H1 (cell line): Measurements from ENCODE around the gene DYNC1LI1. TPM values are rescaled to one million over a fixed set of nuclear protein-coding genes. Genes with fewer than 3 reads are reported as not detected.

ENCODE experiments used
- CTCF ChIA-PET: fragments of 300-600 bp; sonication (Branson Sonifier 250); formaldehyde crosslinking; loops from one replicate; lab custom pipeline; 2021; ENCODE audit not compliant: partially characterized antibody; lab: Charles Lee
- POLR2A ChIA-PET: fragments of 300-600 bp; sonication (Branson Sonifier 250); formaldehyde crosslinking; loops from one replicate; lab custom pipeline; 2021; ENCODE audit warnings: inconsistent platforms; ENCODE audit not compliant: partially characterized antibody; lab: Charles Lee
- DNase-seq, 2 experiments: peaks; one replicate each; pipeline versions ENCODE4 v3.0.0 to v3.0.0-alpha.2; 2010 to 2022; ENCODE audit warnings: low spot score in 2 of 2, low read depth in 1 of 2, mixed read lengths in 1 of 2
- FAIRE-seq: peaks from 2 replicates; lab custom pipeline; 2011; peaks lifted over from hg19 to GRCh38; lab: Jason Lieb, UNC
- H2AFZ ChIP-seq: 2 replicates; pipeline ENCODE4 v1.8.1; 2012; ENCODE audit warnings: low read length, inconsistent platforms
- H2AK5ac ChIP-seq: 2 replicates; pipeline ENCODE4 v1.6.1; 2013; ENCODE audit warnings: low read depth, low read length
- H2BK120ac ChIP-seq: replicated peaks from 2 replicates; pipeline ENCODE3; 2013; ENCODE audit warnings: low read depth, low read length, inconsistent platforms
- H2BK12ac ChIP-seq: 2 replicates; pipeline ENCODE4 v1.6.1; 2013; ENCODE audit warnings: low read depth, low read length
- H2BK15ac ChIP-seq: 2 replicates; pipeline ENCODE4 v1.6.1; 2013; ENCODE audit warnings: low read length
- H2BK20ac ChIP-seq: 2 replicates; pipeline ENCODE4 v1.6.1; 2013; ENCODE audit warnings: low read length
- H2BK5ac ChIP-seq: 2 replicates; pipeline ENCODE4 v1.6.1; 2013; ENCODE audit warnings: low read depth, low read length
- H3K14ac ChIP-seq: 2 replicates; pipeline ENCODE4 v1.6.1; 2013; ENCODE audit warnings: inconsistent platforms; ENCODE audit not compliant: insufficient read length
- H3K18ac ChIP-seq: 2 replicates; pipeline ENCODE4 v1.6.1; 2013; ENCODE audit warnings: low read length; ENCODE audit errors: extremely low read depth
- H3K23ac ChIP-seq: 2 replicates; pipeline ENCODE4 v1.6.1; 2013; ENCODE audit warnings: inconsistent platforms; ENCODE audit not compliant: insufficient read length
- H3K23me2 ChIP-seq: 2 replicates; pipeline ENCODE4 v1.6.1; 2013; ENCODE audit warnings: low read depth, low read length
- H3K27ac ChIP-seq: 2 replicates; pipeline ENCODE4 v1.6.1; 2011; ENCODE audit warnings: low read depth, low read length, inconsistent platforms
- H3K27me3 ChIP-seq, 4 experiments: replicated peaks in 1 of 4; 1 replicate in 1 of 4; 2 replicates in 3 of 4; pipeline versions ENCODE4 v1.6.1 to v1.8.1; 2011 to 2013; ENCODE audit warnings: low read length in 3 of 4, mild to moderate bottlenecking in 3 of 4, inconsistent platforms in 2 of 4, mixed read lengths in 2 of 4, moderate library complexity in 1 of 4; ENCODE audit not compliant: control insufficient read depth in 3 of 4, insufficient read depth in 3 of 4; ENCODE audit errors: extremely low read depth in 1 of 4
- H3K36me3 ChIP-seq, 4 experiments: 2 replicates each; pipeline versions ENCODE4 v1.6.1 to v1.8.1; 2011 to 2013; ENCODE audit warnings: mild to moderate bottlenecking in 4 of 4, low read length in 3 of 4, moderate library complexity in 2 of 4, control low read depth in 1 of 4, inconsistent platforms in 1 of 4; ENCODE audit not compliant: insufficient read depth in 4 of 4, control insufficient read depth in 2 of 4
- H3K4ac ChIP-seq: replicated peaks from 2 replicates; pipeline ENCODE3; 2013; ENCODE audit warnings: low read length, low read depth, mixed read lengths, inconsistent platforms; ENCODE audit not compliant: insufficient read length
- H3K4me1 ChIP-seq, 4 experiments: replicated peaks in 1 of 4; 1 replicate in 1 of 4; 2 replicates in 3 of 4; pipeline versions ENCODE4 v1.6.1 to v1.8.1; 2011 to 2013; ENCODE audit warnings: low read length in 3 of 4, inconsistent platforms in 2 of 4, mixed read lengths in 1 of 4; ENCODE audit not compliant: insufficient read depth in 4 of 4, control insufficient read depth in 3 of 4
- H3K4me2 ChIP-seq, 2 experiments: 2 replicates each; pipeline versions ENCODE4 v1.6.1 to v1.8.1; 2011 to 2013; ENCODE audit warnings: low read depth in 2 of 2, low read length in 2 of 2, control low read depth in 1 of 2, inconsistent platforms in 1 of 2, mild to moderate bottlenecking in 1 of 2; ENCODE audit not compliant: insufficient read depth in 1 of 2
- H3K4me3 ChIP-seq, 4 experiments: fragments of 200-600, 300-600 bp in 1 of 4; sonication (generic), shearing (Covaris generic), sonication (Bioruptor Twin) in 1 of 4; 2 replicates each; pipeline versions ENCODE4 v1.5.1 to v1.8.1; 2011 to 2016; ENCODE audit warnings: low read length in 4 of 4, low read depth in 3 of 4, control low read depth in 2 of 4, inconsistent platforms in 2 of 4, mild to moderate bottlenecking in 2 of 4, mixed read lengths in 1 of 4, moderate library complexity in 1 of 4; ENCODE audit not compliant: insufficient read depth in 2 of 4; ENCODE audit errors: extremely low read depth in 1 of 4
- H3K56ac ChIP-seq: replicated peaks from 2 replicates; pipeline ENCODE3; 2013; ENCODE audit warnings: low read depth, mild to moderate bottlenecking, mixed read lengths, low read length, inconsistent platforms; ENCODE audit not compliant: insufficient read length
- H3K79me1 ChIP-seq: 2 replicates; pipeline ENCODE4 v1.6.1; 2013; ENCODE audit warnings: low read depth, low read length, control low read depth
- H3K79me2 ChIP-seq, 2 experiments: 2 replicates each; pipeline versions ENCODE4 v1.6.1 to v1.8.1; 2012 to 2013; ENCODE audit warnings: low read length in 2 of 2, mild to moderate bottlenecking in 2 of 2, inconsistent platforms in 1 of 2; ENCODE audit not compliant: insufficient read depth in 2 of 2, control insufficient read depth in 1 of 2
- H3K9ac ChIP-seq, 4 experiments: replicated peaks in 1 of 4; 1 replicate in 1 of 4; 2 replicates in 3 of 4; pipeline versions ENCODE4 v1.6.1 to v1.8.1; 2011 to 2013; ENCODE audit warnings: low read depth in 3 of 4, low read length in 3 of 4, control low read depth in 2 of 4, mild to moderate bottlenecking in 2 of 4, moderate library complexity in 2 of 4, inconsistent platforms in 1 of 4; ENCODE audit errors: extremely low read depth in 1 of 4
- H3K9me3 ChIP-seq, 2 experiments: 2 replicates each; pipeline versions ENCODE4 v1.6.1 to v1.8.1; 2012 to 2013; ENCODE audit warnings: mild to moderate bottlenecking in 2 of 2, moderate library complexity in 2 of 2, control low read depth in 1 of 2, inconsistent platforms in 1 of 2, low read depth in 1 of 2, low read length in 1 of 2, mixed read lengths in 1 of 2; ENCODE audit not compliant: insufficient read depth in 2 of 2
- H4K20me1 ChIP-seq, 2 experiments: replicated peaks in 1 of 2; 2 replicates each; pipeline versions ENCODE3 to v1.8.1; 2011 to 2013; ENCODE audit warnings: inconsistent platforms in 2 of 2, low read length in 2 of 2, mild to moderate bottlenecking in 1 of 2; ENCODE audit not compliant: insufficient read depth in 2 of 2, control insufficient read depth in 1 of 2
- H4K5ac ChIP-seq: 2 replicates; pipeline ENCODE4 v1.6.1; 2013; ENCODE audit warnings: low read length, low read depth, mixed read lengths, inconsistent platforms; ENCODE audit not compliant: insufficient read length
- H4K8ac ChIP-seq: 2 replicates; pipeline ENCODE4 v1.8.0; 2013; ENCODE audit warnings: mild to moderate bottlenecking, moderate library complexity, low read length, inconsistent platforms; ENCODE audit not compliant: insufficient read depth; ENCODE audit errors: extremely low read depth
- H4K91ac ChIP-seq: replicated peaks from 2 replicates; pipeline ENCODE3; 2013; ENCODE audit warnings: low read length, mixed read lengths, inconsistent platforms; ENCODE audit not compliant: insufficient read length
- POLR2A ChIP-seq, 2 experiments: IDR thresholded peaks; 1 replicate in 1 of 2; 2 replicates in 1 of 2; pipeline ENCODE4 v1.6.1; 2011; ENCODE audit warnings: low read depth in 2 of 2, low read length in 2 of 2, mild to moderate bottlenecking in 2 of 2; ENCODE audit errors: control extremely low read depth in 1 of 2
- USF2 ChIP-seq: IDR thresholded peaks from 2 replicates; pipeline ENCODE4 v1.6.1; 2011; ENCODE audit warnings: low read length, improper control_type of control experiment
- polyA plus RNA-seq, 7 experiments: library from polyadenylated mRNA; depleted of rRNA in 3 of 7; stranded (reverse) in 5 of 7; unstranded in 2 of 7; fragments of >200 nt in 5 of 7; fragments of 200-250 nt in 2 of 7; gene quantifications; 1 replicate in 5 of 7; 2 replicates in 1 of 7; 4 replicates in 1 of 7; pipeline versions ENCODE4 v1.2.1 to v1.2.3, GENCODE V29; 2011 to 2013; ENCODE audit warnings: missing spikeins in 2 of 7, mixed read lengths in 2 of 7
- total RNA-seq: library from RNA; stranded (reverse); fragmentation: NEBNext Ultra II Directional; extraction: Animal tissue kit (Norgen Biotek cat#: 25700); gene quantifications from 2 replicates; pipeline ENCODE4 v1.2.1, GENCODE V29; 2021

Gene DYNC1LI1
- total and polyA plus RNA-seq, 2 of the 8 experiments (the other 6 are each of a cell fraction or from before 2014, with no cell fraction given) = 13.6 to 45.1 TPM

DNA sequence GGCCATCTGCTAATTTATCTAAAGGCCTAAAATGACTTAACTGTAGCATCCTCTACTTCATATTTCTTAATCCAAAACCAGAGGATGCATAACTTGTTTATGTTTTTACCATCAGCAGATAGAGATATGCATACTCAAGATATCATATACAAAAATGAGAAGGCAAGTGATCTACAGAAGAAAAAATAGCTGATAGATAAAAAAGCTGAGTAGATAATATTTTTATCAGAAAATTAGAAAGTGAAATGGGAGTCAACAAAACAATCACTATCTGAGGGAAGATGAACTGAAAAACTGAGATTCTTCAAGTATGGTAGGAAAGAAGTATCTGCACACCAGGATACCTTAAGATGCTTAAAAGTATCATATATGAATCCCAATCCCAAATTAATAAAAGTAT, 25.4 kb downstream of the DYNC1LI1 start:
- no peaks in the 10 kb centered on the region for H3K27me3 ChIP-seq
- H2AK5ac ChIP-seq = no peak overlapping the region
- no peak overlapping the region for H2BK20ac ChIP-seq
- H3K4me3 ChIP-seq = no peak overlapping the region
- H4K5ac ChIP-seq = no peak overlapping the region
- no peak for TF ChIP-seq USF2
- TF ChIP-seq POLR2A (IDR thresholded peaks at IDR 0.05; ENCODE audit: control extremely low read depth in 1 of 2, low read depth in 2 of 2, low read length in 2 of 2) = no peak
- no peak overlapping the region for H3K56ac ChIP-seq
- FAIRE-seq = no peak
- no peak overlapping the region for H2AFZ ChIP-seq
- H2BK12ac ChIP-seq = no peak overlapping the region
- H3K36me3 ChIP-seq = peaks cover 2 to 16% (median 2%) of the 10 kb centered on the region in 4 experiments; a peak in 5 of 8 replicates
- H3K79me1 ChIP-seq = no peaks in the 10 kb centered on the region
- CTCF ChIA-PET = interaction anchor here (1.4 kb wide), 1 partner anchor 25 kb away, joined by 4 read pairs; the partner anchor contains the start of gene DYNC1LI1
- DNase-seq = no peak
- H2BK120ac ChIP-seq = no peak overlapping the region
- no peak overlapping the region for H2BK15ac ChIP-seq
- POLR2A ChIA-PET = interaction anchor here (1.3 kb wide), 1 partner anchor 25 kb away, joined by 3 read pairs; the partner anchor contains the start of gene DYNC1LI1
- H3K4ac ChIP-seq = no peak overlapping the region
- H3K23me2 ChIP-seq = no peaks in the 10 kb centered on the region
- H3K18ac ChIP-seq = no peak overlapping the region
- H4K20me1 ChIP-seq = peaks cover 0 to 6% of the 10 kb centered on the region in 2 experiments
- no peak overlapping the region for H3K4me2 ChIP-seq
- H2BK5ac ChIP-seq = no peak overlapping the region
- peaks cover 0 to 45% of the 10 kb centered on the region in 2 experiments; a peak in 2 of 4 replicates for H3K79me2 ChIP-seq
- H3K23ac ChIP-seq = no peak overlapping the region
- H3K4me1 ChIP-seq = peaks cover 0 to 3% (median 0%) of the 10 kb centered on the region in 4 experiments; a peak in 1 of 7 replicates
- no peak overlapping the region for H3K14ac ChIP-seq
- no peaks in the 10 kb centered on the region for H3K9me3 ChIP-seq
- H4K91ac ChIP-seq = no peak overlapping the region
- H4K8ac ChIP-seq = no peak overlapping the region
- no peak overlapping the region for H3K9ac ChIP-seq
- H3K27ac ChIP-seq = no peak overlapping the region
